Uterus (tissue), 4 donors: ENCODE results near the gene MROH2A. TPM values are rescaled to one million over a fixed set of nuclear protein-coding genes. Genes with fewer than 3 reads are reported as not detected.

Source experiments
- DNase-seq, 2 donors: peaks; one replicate each; pipeline ENCODE4 v3.0.0-alpha.2; 2019 to 2020
- H3K27ac ChIP-seq, 2 donors: fragments of 200-600 bp; sonication (generic); 1 replicate in 1 of 2; 2 replicates in 1 of 2; pipeline ENCODE4 v1.5.1; 2016 to 2018
- H3K27me3 ChIP-seq, 2 donors: fragments of 200-600 bp; sonication (generic); one replicate each; pipeline ENCODE4 v1.5.1; 2018 to 2019; ENCODE audit warnings: control low read depth in 1 of 2
- H3K36me3 ChIP-seq, 2 donors: fragments of 200-600 bp; sonication (generic); one replicate each; pipeline ENCODE4 v1.5.1; 2019; ENCODE audit warnings: control low read depth in 1 of 2
- H3K4me1 ChIP-seq, 2 donors: fragments of 200-600 bp; sonication (generic); one replicate each; pipeline ENCODE4 v1.5.1; 2018 to 2019; ENCODE audit warnings: control low read depth in 1 of 2
- H3K4me3 ChIP-seq, 2 donors: fragments of 200-600 bp; sonication (generic); 1 replicate in 1 of 2; 2 replicates in 1 of 2; pipeline ENCODE4 v1.5.1; 2018 to 2019; ENCODE audit warnings: mild to moderate bottlenecking in 1 of 2
- H3K9me3 ChIP-seq, 2 donors: fragments of 200-600 bp; sonication (generic); one replicate each; pipeline ENCODE4 v1.5.1; 2019; ENCODE audit warnings: control low read depth in 1 of 2
- POLR2A ChIP-seq, 2 donors: fragments of 450-650 bp; IDR thresholded peaks; one replicate each; pipeline ENCODE4 v1.6.1; 2016; ENCODE audit warnings: antibody characterized with exemption in 2 of 2, mild to moderate bottlenecking in 1 of 2, moderate library complexity in 1 of 2
- intact Hi-C: fragments of 100-400 bp; cut with DNase I; formaldehyde crosslinking; loops from one replicate; pipeline ENCODE4 v1.15.1; 2023; ENCODE audit warnings: low total_unique reads
- total RNA-seq, 4 donors: library from RNA; depleted of rRNA in 3 of 4; stranded (reverse); fragments of >200 nt in 3 of 4; gene quantifications; one replicate each; pipeline versions ENCODE4 v1.1.0 to v1.2.4, GENCODE V29; 2014 to 2023
- TF ChIP-seq, protein P1 (sequence below), 4 experiments: fragments of 200-600 bp in 2 of 4; fragments of 450-650 bp in 2 of 4; sonication (generic) in 2 of 4; IDR thresholded peaks; one replicate each; pipeline ENCODE4 v1.5.1; 2016 to 2019; ENCODE audit warnings: antibody characterized with exemption in 4 of 4, mild to moderate bottlenecking in 2 of 4, moderate library complexity in 1 of 4
- donor health status: DM: yes; HTN: yes; CAD: no.

Gene MROH2A
- total RNA-seq, 4 donors from 2014 or later, result not detected

DNA sequence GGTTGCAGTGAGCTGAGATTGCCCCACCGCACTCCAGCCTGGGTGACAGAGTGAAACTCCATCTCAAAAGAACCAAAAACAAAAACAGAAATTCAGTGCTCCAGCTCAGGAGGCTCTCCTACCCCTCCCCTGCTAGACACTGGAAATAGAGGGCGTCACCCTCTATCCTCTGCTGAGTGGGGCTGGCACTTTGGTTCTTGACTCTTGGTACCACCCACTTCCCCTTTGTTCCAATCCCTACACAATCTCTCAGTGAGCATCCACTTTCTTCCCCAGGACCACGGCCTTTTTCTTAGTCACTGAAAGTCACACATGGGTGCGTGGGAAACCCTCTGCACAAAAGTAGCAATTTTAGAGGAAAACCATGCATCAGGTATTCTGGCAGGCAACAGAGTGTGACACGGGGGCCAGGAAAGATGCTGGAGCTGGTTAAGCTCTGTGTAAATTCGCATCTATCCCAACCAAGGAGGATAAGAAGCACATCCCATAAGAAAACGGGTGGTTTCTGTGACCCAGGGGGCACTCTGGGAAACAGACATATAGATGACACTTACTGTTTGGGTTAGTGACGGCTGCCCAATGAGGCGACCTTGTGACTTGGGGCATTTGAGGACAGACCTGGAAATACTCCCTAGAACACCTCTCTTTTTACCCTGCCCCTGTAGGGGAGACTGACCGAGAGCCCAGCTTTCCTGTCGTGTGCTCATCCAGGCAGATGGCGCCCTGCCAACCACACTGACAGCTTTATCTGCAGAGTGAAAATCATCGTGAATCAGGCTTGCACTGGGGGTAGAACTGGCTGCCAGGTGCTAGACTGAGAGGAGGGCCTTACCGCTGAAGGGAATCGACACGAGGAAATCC, 68.5 kb downstream of the MROH2A start:
- TF ChIP-seq, protein P1, sequence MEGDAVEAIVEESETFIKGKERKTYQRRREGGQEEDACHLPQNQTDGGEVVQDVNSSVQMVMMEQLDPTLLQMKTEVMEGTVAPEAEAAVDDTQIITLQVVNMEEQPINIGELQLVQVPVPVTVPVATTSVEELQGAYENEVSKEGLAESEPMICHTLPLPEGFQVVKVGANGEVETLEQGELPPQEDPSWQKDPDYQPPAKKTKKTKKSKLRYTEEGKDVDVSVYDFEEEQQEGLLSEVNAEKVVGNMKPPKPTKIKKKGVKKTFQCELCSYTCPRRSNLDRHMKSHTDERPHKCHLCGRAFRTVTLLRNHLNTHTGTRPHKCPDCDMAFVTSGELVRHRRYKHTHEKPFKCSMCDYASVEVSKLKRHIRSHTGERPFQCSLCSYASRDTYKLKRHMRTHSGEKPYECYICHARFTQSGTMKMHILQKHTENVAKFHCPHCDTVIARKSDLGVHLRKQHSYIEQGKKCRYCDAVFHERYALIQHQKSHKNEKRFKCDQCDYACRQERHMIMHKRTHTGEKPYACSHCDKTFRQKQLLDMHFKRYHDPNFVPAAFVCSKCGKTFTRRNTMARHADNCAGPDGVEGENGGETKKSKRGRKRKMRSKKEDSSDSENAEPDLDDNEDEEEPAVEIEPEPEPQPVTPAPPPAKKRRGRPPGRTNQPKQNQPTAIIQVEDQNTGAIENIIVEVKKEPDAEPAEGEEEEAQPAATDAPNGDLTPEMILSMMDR (IDR thresholded peaks at IDR 0.05), result no peak
- no peak for TF ChIP-seq POLR2A (IDR thresholded peaks at IDR 0.05)
- H3K27me3 ChIP-seq, result no peaks in the 10 kb centered on the region
- no peak overlapping the region for H3K4me3 ChIP-seq
- DNase-seq, result no peak
- no peaks in the 10 kb centered on the region for H3K4me1 ChIP-seq
- no peak overlapping the region for H3K27ac ChIP-seq
- H3K36me3 ChIP-seq, result no peaks in the 10 kb centered on the region
- intact Hi-C loops, result no loop called here
- H3K9me3 ChIP-seq, result no peaks in the 10 kb centered on the region

- intact Hi-C loops, result no loop called here
- H3K27me3 ChIP-seq, result no peaks in the 10 kb centered on the region
- H3K27ac ChIP-seq, result no peak overlapping the region
- H3K36me3 ChIP-seq, result no peaks in the 10 kb centered on the region
- no peak for TF ChIP-seq POLR2A (IDR thresholded peaks at IDR 0.05)
- TF ChIP-seq, protein P1 (IDR thresholded peaks at IDR 0.05), result no peak
- H3K4me3 ChIP-seq, result no peak overlapping the region
- no peak for DNase-seq
- H3K9me3 ChIP-seq, result no peaks in the 10 kb centered on the region
- no peaks in the 10 kb centered on the region for H3K4me1 ChIP-seq
Measured at GRCh38 chr2:233847248-233847898, 69.2 kb downstream of the MROH2A start.

DNA sequence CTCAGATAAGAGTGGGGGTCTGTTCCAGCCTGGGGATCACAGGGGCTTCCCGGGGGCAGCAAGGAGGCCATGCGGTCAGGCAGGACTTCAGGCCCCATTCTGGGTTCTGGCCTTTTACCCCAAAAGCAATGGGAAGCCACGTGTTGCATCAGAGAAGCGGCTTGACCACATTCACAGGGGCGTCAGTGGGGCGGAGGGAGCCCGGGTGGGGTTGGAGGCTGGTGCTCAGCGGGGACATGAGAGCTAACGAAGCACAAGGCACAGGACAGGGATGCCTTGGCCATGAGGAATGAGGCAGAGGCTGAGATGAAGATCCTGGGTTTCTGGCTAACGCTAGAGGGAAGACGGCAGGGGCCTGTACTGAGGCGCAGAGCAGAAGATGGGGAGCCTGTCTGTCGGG, 70.1 kb downstream of the MROH2A start:
- Histone ChIP-seq H3K27me3 (no peaks in the 10 kb centered on the region), H3K4me3 (no peak overlapping the region), H3K4me1 (no peaks in the 10 kb centered on the region), H3K27ac (no peak overlapping the region), H3K9me3 (no peaks in the 10 kb centered on the region), H3K36me3 (no peaks in the 10 kb centered on the region)
- no peak for TF ChIP-seq POLR2A (IDR thresholded peaks at IDR 0.05)
- TF ChIP-seq, protein P1 (IDR thresholded peaks at IDR 0.05), result no peak
- intact Hi-C loops, result no loop called here
- DNase-seq, result no peak

GRCh38 chr2:233849607-233850271, 71.6 kb downstream of the MROH2A start:
- Histone ChIP-seq H3K4me3 (no peak overlapping the region), H3K27ac (no peak overlapping the region), H3K9me3 (no peaks in the 10 kb centered on the region), H3K4me1 (peaks cover 0 to 7% of the 10 kb centered on the region in 2 donors), H3K36me3 (no peaks in the 10 kb centered on the region), H3K27me3 (no peaks in the 10 kb centered on the region)
- TF ChIP-seq POLR2A (IDR thresholded peaks at IDR 0.05), result no peak
- TF ChIP-seq, protein P1 (IDR thresholded peaks at IDR 0.05), result no peak
- intact Hi-C loops, result no loop called here
- DNase-seq, result no peak

- intact Hi-C loops, result no loop called here
- H3K9me3 ChIP-seq, result no peaks in the 10 kb centered on the region
- H3K36me3 ChIP-seq, result no peaks in the 10 kb centered on the region
- no peak for DNase-seq
- peaks cover 0 to 7% of the 10 kb centered on the region in 2 donors for H3K4me1 ChIP-seq
- H3K27ac ChIP-seq, result no peak overlapping the region
- H3K4me3 ChIP-seq, result no peak overlapping the region
- TF ChIP-seq, protein P1 (IDR thresholded peaks at IDR 0.05), result no peak
- no peak for TF ChIP-seq POLR2A (IDR thresholded peaks at IDR 0.05)
- no peaks in the 10 kb centered on the region for H3K27me3 ChIP-seq
Measured at GRCh38 chr2:233850745-233851144, 72.6 kb downstream of the MROH2A start.
